Gastrocnemius medialis (tissue), 4 donors: Measurements from ENCODE around the gene SGMS1. TPM values are rescaled to one million over a fixed set of nuclear protein-coding genes. Genes with fewer than 3 reads are reported as not detected.

Source experiments
- ATAC-seq, 2 donors: fragments of 150-250 bp; one replicate each; pipeline ENCODE4 v1.9.1; 2016
- DNase-seq, 2 donors: peaks; one replicate each; pipeline ENCODE4 v3.0.0-alpha.2; 2019
- H3K27ac ChIP-seq, 4 donors: fragments of 200-600 bp; sonication (generic); 1 replicate in 1 of 4; 2 replicates in 3 of 4; pipeline ENCODE4 v1.5.1; 2016 to 2018; ENCODE audit warnings: mild to moderate bottlenecking in 2 of 4, moderate library complexity in 1 of 4
- H3K27me3 ChIP-seq, 3 donors: fragments of 200-600 bp; sonication (generic) in 2 of 3; 1 replicate in 1 of 3; 2 replicates in 2 of 3; pipeline versions ENCODE4 v1.5.1 to v1.6.0; 2016 to 2019; ENCODE audit warnings: mild to moderate bottlenecking in 1 of 3, moderate library complexity in 1 of 3
- H3K36me3 ChIP-seq, 2 donors: fragments of 200-600 bp; sonication (generic) in 1 of 2; one replicate each; pipeline ENCODE4 v1.5.1; 2017 to 2018
- H3K4me1 ChIP-seq, 2 donors: fragments of 200-600 bp; sonication (generic) in 1 of 2; one replicate each; pipeline ENCODE4 v1.5.1; 2016 to 2017; ENCODE audit warnings: mild to moderate bottlenecking in 2 of 2
- H3K4me3 ChIP-seq, 4 donors: fragments of 200-600 bp; sonication (generic) in 3 of 4; 1 replicate in 1 of 4; 2 replicates in 3 of 4; pipeline ENCODE4 v1.5.1; 2016 to 2019; ENCODE audit warnings: mild to moderate bottlenecking in 2 of 4
- H3K9me3 ChIP-seq, 3 donors: fragments of 200-600 bp; sonication (generic) in 2 of 3; 1 replicate in 1 of 3; 2 replicates in 2 of 3; pipeline ENCODE4 v1.5.1; 2016 to 2019
- POLR2A ChIP-seq, 2 donors: fragments of 450-650 bp; IDR thresholded peaks; one replicate each; pipeline ENCODE4 v1.6.1; 2017; ENCODE audit warnings: antibody characterized with exemption in 2 of 2, mild to moderate bottlenecking in 2 of 2, moderate library complexity in 2 of 2
- in situ Hi-C, 4 donors: fragments of 200-750 bp; cut with MboI; loops; one replicate each; pipeline versions ENCODE4 v1.15.0 to v1.8.0; 2017; ENCODE audit warnings: low sequenced_read_pairs in 4 of 4
- intact Hi-C: fragments of 100-400 bp; cut with DNase I; formaldehyde crosslinking; loops from one replicate; pipeline ENCODE4 v1.15.1; 2023; ENCODE audit warnings: low total_unique reads
- total RNA-seq, 4 donors: library from RNA; depleted of rRNA; stranded (reverse); fragments of >200 nt; gene quantifications; one replicate each; pipeline versions ENCODE4 v1.1.0 to v1.2.3, GENCODE V29; 2016
- TF ChIP-seq, protein P1 (sequence below), 5 experiments: fragments of 450-650 bp in 3 of 5; fragments of 200-600 bp in 2 of 5; sonication (generic) in 2 of 5; IDR thresholded peaks in 4 of 5; conservative IDR thresholded peaks in 1 of 5; 1 replicate in 4 of 5; 2 replicates in 1 of 5; pipeline ENCODE4 v1.5.1; 2016 to 2019; ENCODE audit warnings: antibody characterized with exemption in 5 of 5, mild to moderate bottlenecking in 3 of 5, moderate library complexity in 3 of 5

Gene SGMS1
- total RNA-seq, 4 donors from 2014 or later: 17.6 to 30.7 (median 25.0) TPM

GRCh38 chr10:50384238-50384637, 239.5 kb downstream of the SGMS1 start:
- Histone ChIP-seq H3K27ac (peak overlapping the region; percentile 68 to 83 (median 72)), H3K9me3 (no peaks in the 10 kb centered on the region), H3K36me3 (no peaks in the 10 kb centered on the region), H3K4me3 (no peak overlapping the region), H3K27me3 (no peaks in the 10 kb centered on the region), H3K4me1 (peaks cover 53 to 58% of the 10 kb centered on the region in 2 donors)
- intact Hi-C loops (loop anchor here (10.0 kb wide), 2 partner anchors 241 to 1871 kb away; partner anchors contain the start of gene SGMS1), in situ Hi-C loops (no loop called here)
- TF ChIP-seq, protein P1, sequence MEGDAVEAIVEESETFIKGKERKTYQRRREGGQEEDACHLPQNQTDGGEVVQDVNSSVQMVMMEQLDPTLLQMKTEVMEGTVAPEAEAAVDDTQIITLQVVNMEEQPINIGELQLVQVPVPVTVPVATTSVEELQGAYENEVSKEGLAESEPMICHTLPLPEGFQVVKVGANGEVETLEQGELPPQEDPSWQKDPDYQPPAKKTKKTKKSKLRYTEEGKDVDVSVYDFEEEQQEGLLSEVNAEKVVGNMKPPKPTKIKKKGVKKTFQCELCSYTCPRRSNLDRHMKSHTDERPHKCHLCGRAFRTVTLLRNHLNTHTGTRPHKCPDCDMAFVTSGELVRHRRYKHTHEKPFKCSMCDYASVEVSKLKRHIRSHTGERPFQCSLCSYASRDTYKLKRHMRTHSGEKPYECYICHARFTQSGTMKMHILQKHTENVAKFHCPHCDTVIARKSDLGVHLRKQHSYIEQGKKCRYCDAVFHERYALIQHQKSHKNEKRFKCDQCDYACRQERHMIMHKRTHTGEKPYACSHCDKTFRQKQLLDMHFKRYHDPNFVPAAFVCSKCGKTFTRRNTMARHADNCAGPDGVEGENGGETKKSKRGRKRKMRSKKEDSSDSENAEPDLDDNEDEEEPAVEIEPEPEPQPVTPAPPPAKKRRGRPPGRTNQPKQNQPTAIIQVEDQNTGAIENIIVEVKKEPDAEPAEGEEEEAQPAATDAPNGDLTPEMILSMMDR (IDR thresholded peaks at IDR 0.05 in 4 of 5, conservative IDR thresholded peaks at IDR 0.05 in 1 of 5): no peak
- TF ChIP-seq POLR2A (IDR thresholded peaks at IDR 0.05): no peak
- DNase-seq (no peak), ATAC-seq (no peak)

DNA sequence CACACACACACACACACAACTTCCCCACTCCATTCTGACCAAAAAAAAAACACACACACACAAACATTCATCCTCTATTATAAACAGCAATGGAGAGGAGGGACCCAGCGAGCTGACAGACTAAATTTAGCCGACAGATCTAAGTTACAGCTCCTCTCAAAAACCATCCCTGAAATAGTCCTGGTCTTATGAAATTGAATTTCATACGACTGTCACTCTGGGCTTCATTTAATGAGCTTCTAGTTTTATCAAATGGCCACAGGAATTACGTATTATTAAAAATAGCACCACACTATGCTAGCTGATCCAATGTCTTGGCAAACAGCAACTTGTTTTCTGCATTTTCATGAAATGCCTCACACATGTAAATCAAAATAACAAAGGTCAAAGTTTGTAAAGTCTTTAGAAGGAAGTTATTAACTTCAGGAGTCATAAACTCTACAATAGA, 241.2 kb downstream of the SGMS1 start:
- DNase-seq (peak in 1 of 2 donors; percentile 35), ATAC-seq (peak; percentile 88 to 96)
- Histone ChIP-seq H3K27me3 (no peaks in the 10 kb centered on the region), H3K4me1 (peaks cover 53 to 57% of the 10 kb centered on the region in 2 donors), H3K9me3 (no peaks in the 10 kb centered on the region), H3K27ac (peak overlapping the region; percentile 68 to 83 (median 72)), H3K4me3 (no peak overlapping the region), H3K36me3 (no peaks in the 10 kb centered on the region)
- TF ChIP-seq, protein P1 (IDR thresholded peaks at IDR 0.05 in 4 of 5, conservative IDR thresholded peaks at IDR 0.05 in 1 of 5): no peak
- TF ChIP-seq POLR2A (IDR thresholded peaks at IDR 0.05): no peak
- intact Hi-C loops: loop anchor here (10.0 kb wide), 2 partner anchors 242 to 1872 kb away; partner anchors contain the start of gene SGMS1
- in situ Hi-C loops: no loop called here

GRCh38 chr10:50381642-50382041, 242.1 kb downstream of the SGMS1 start:
- in situ Hi-C loops: no loop called here
- ATAC-seq: no peak
- no peaks in the 10 kb centered on the region for H3K27me3 ChIP-seq
- no peak for DNase-seq
- peak overlapping the region; percentile 68 to 83 (median 72) for H3K27ac ChIP-seq
- intact Hi-C loops: loop anchor here (10.0 kb wide), 2 partner anchors 243 to 1873 kb away; partner anchors contain the start of gene SGMS1
- H3K36me3 ChIP-seq: no peaks in the 10 kb centered on the region
- H3K4me1 ChIP-seq: peaks cover 53 to 57% of the 10 kb centered on the region in 2 donors
- no peak overlapping the region for H3K4me3 ChIP-seq
- TF ChIP-seq, protein P1 (IDR thresholded peaks at IDR 0.05 in 4 of 5, conservative IDR thresholded peaks at IDR 0.05 in 1 of 5): no peak
- TF ChIP-seq POLR2A (IDR thresholded peaks at IDR 0.05): no peak
- no peaks in the 10 kb centered on the region for H3K9me3 ChIP-seq

GRCh38 chr10:50379616-50380015, 244.1 kb downstream of the SGMS1 start:
- Histone ChIP-seq H3K36me3 (no peaks in the 10 kb centered on the region), H3K27ac (no peak overlapping the region), H3K9me3 (no peaks in the 10 kb centered on the region), H3K4me1 (peaks cover 45 to 49% of the 10 kb centered on the region in 2 donors), H3K27me3 (no peaks in the 10 kb centered on the region), H3K4me3 (no peak overlapping the region)
- no peak for TF ChIP-seq POLR2A (IDR thresholded peaks at IDR 0.05)
- TF ChIP-seq, protein P1 (IDR thresholded peaks at IDR 0.05 in 4 of 5, conservative IDR thresholded peaks at IDR 0.05 in 1 of 5): no peak
- in situ Hi-C loops (no loop called here), intact Hi-C loops (loop anchor here (10.0 kb wide), 2 partner anchors 245 to 1875 kb away; partner anchors contain the start of gene SGMS1)
- DNase-seq (no peak), ATAC-seq (no peak)
